GM18867 (cell line): ENCODE data around the gene DRD2.

Source experiments
- ATAC-seq: cut with Tn5 transposase; IDR thresholded peaks from one replicate; pipeline ENCODE4 v1.9.1; 2021; ENCODE audit warnings: mild to moderate bottlenecking, moderate library complexity; ENCODE audit not compliant: unreplicated experiment

The DRD2 gene

DNA sequence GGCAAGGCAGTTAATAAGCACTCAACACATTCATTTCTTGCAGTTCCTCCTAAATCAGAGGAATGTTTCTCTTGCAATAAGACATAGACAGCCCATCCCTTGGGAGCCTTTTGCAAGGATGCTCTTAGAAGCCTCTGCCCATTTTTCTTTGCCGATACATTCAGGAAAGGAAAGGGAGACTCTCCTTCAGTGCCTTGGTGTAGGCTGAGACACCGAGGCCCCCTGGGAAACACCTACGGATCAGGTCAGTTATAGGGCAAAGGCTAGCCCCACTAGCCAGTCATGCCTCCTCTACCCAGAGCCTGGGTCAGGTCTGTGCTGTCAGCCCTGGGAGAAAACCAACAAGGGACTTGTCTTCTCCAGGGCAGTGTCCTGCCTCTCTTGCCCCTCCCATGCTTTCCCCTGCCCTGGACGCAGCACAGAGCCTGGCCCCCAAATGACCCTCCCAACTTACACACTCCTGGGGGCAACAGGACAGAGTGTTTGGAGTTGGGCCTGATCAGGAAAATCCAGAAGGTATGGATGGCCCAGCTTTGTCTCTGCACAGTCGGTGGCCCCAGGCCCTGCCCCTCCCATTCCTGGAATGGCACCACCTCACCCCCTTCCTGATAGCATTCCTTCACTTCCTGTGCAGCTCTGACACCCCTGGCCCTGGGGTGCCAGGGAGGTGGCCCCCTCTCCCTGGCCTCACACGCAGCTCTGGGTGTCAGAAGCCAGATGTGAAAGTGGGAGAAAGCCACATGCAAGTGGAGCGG lies 69.3 kb downstream of the DRD2 start:
- no peak for ATAC-seq

DNA sequence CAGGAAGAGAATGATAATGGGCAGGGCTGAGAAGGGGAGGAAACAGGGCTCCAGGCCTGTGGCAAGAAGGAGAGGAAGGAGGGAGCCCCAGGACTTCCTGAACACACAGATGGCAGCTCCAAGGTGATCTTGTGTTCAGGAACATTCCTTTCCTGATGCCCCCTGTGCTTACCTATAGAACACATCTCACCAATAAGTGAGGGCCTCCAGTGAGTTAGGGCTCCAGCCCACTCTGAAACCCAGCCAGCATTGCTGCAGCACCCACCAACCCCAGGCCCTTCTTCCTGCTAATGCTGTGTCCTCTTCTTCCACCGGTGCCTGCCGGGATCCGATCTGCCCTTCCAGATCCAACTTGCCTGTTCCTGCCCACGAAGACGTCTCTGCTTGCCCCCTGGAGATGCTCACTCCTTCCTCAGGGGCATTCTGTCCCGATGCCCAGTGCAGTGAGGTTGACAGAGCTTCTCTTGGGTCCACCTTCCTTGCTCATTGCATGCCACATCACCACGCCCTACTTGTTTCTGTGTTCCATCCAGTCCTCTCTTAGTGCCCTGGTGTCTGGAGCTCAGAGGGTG lies 70.3 kb downstream of the DRD2 start:
- ATAC-seq, result no peak

DNA sequence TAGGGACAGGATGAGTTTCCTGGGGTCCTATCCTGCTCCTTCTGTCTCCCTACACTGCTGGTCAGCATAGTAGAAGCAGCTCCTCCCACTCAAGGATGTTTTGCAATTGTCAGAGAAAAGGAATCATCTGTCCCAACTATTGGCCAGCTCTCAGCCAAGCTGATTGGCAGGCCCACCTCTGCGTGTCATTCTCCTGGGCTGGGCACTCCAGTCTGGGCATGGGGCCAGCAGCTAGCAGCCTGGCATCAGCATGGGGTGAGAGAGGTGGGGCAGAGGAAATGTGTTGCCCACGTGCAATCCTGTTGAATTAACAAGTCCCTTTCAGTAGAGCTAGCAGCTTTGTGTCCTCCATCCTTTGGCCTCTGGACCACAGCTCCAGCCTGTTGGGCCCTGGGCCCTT lies 73.5 kb downstream of the DRD2 start:
- ATAC-seq, result no peak

DNA sequence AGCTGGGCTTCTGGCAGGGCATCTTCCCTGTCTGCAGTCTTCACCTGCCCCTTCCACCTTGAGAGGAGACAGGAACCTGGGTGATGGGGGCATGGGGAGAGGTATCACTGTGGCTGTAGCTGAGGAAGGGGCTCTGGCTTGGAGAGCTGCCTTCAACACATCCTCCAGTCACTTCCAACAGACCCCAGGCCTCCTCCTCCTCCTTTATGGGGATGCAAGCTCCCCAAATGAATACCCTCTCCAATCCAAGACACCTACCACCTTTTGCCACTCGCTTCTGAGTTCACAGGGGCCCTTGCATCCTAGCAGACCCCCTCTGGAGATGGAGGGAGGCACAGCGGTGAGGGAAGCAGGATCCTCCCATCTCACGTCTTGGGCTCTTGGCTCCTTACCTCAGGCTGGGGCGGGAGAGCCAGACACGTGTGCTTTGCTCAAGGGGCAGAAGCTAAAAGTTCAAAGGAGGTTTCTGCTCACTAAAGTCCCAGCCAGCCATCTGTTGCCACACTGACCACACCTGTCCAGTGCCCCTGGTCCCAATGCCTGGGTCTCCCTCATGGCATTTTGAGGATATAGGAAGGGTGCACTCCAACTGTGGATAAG lies 74.5 kb downstream of the DRD2 start:
- ATAC-seq, result no peak

DNA sequence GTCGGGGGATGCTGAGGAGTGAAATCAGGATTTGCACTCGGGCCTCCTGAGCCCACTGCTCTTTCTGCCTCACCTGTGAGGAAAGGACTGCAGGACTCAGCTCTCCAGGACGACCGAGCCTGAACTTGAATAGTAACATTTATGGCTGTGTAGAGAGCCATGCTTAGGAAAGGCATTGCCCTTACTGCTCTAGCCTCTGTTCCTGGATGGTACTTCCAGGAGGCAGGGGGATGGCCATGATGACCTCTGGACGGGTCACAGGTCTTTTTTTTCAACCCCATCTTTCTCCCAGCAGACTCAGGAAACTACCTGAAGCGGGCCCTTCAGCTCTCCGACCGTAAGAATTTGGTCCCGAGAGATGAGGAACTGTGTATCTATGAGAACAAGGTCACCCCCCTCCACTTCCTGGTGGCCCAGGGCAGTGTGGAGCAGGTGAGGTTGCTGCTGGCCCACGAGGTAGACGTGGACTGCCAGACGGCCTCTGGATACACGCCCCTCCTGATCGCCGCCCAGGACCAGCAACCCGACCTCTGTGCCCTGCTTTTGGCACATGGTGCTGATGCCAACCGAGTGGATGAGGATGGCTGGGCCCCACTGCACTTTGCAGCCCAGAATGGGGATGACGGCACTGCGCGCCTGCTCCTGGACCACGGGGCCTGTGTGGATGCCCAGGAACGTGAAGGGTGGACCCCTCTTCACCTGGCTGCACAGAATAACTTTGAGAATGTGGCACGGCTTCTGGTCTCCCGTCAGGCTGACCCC lies 76.3 kb downstream of the DRD2 start:
- ATAC-seq, result no peak

DNA sequence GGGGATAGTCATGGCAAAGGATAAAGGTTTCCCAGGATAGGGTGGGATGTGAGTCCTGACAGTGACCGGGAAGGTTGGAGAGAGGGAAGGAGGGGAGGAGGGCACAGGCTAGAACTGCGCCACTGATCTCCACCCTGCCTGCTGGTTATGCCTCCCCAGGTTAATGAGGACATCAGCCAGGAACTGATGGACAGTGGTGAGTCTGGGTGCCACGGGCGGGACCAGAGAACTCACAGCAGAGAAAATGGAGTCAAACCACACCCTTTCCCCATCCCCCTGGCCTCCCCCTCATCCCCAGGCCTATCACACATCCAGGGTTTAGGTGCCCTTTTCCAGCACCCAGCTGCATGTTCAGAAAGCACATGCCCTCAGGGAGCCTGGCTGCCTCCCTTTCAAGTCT lies 77.4 kb downstream of the DRD2 start:
- no peak for ATAC-seq

DNA sequence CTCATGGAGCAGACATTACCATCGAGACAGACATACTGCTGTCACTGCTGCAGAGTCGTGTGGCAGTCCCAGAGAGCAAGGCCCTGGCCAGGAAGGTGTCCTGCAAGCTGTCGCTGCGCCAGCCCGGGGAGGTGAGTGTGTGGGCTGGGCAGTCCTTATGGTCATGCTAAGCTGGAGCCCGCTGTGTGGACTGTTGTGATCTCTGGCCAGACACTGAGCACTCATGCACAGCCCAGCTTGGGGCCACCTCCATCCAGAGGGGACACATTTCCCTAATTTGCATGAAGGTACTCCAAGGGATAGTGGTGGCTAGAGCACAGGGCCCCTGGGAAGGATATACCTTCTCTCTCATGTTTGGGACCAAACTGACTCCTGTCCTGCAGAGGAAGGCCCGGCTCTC lies 78.0 kb downstream of the DRD2 start:
- ATAC-seq, result no peak

DNA sequence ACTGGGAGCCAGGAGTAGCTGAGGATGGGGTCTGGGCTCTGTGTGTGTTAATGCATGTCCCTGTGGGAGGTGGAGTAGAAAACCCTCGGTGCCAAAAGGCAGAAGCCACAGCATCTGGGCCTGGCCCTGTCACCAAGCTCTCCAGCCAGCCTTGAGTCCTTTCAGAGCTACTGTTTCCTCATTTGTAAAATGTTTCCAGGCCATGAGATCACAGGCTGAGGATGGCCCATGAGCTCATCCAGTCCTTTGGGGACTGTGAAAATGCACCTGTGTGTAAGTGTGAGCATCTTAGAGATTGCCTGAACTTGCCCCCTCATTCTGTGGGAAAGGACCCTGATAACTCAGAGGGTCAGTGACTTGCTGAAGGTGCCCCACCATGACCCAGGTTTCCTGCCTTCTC lies 78.5 kb downstream of the DRD2 start:
- ATAC-seq, result no peak

DNA sequence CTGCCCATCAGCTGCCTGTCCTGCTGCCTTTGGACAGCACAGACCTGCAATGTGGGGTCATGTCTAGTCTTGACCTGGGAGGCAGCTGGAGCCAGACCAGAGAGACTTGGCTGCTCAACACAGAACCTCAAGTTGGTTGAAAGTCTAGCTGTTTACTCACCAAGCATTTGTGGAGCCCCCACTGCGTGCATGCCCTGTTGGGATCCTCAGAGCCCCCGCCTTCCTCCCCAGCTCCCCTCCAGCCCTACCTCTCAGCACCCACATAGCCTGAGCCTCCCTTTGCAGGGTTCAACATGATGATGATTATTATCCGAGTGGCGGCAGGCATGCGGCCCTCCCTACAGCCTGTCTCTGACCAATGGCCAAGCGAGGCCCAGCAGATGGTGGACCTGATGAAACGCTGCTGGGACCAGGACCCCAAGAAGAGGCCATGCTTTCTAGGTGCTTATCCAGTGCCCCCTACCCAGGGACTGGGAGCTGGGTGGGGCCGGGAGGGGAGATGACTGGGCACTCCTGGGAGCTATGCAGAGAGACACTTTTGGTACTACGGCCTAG lies 79.3 kb downstream of the DRD2 start:
- no peak for ATAC-seq

DNA sequence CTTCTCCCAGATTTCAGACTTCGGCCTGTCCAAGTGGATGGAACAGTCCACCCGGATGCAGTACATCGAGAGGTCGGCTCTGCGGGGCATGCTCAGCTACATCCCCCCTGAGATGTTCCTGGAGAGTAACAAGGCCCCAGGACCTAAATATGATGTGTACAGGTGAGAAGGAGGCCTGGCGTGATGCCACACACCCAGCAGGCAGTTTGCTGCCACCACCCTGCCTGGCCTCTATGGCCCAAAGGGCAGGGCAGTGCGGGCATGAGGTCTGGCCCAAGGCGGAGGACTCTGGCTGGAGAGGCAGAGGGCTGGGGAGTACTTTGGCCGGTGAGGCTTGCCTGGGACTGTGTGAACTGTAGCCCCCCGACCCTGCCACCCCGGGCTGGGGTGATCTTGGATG lies 80.3 kb downstream of the DRD2 start:
- ATAC-seq, result no peak

DNA sequence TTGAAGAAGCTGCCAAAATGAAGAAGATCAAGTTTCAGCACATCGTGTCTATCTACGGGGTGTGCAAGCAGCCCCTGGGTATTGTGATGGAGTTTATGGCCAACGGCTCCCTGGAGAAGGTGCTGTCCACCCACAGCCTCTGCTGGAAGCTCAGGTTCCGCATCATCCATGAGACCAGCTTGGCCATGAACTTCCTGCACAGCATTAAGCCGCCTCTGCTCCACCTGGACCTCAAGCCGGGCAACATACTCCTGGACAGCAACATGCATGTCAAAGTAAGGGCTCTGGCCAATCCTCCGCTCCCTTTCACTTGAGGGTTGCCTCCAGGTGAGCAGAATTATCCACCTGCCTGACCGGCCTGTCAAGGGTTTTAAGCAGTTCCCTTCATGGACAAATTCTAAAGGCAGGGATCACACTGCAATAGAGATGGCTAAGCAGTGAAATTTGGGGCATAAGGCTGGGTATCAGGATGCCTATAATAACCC lies 81.7 kb downstream of the DRD2 start:
- ATAC-seq, result no peak

DNA sequence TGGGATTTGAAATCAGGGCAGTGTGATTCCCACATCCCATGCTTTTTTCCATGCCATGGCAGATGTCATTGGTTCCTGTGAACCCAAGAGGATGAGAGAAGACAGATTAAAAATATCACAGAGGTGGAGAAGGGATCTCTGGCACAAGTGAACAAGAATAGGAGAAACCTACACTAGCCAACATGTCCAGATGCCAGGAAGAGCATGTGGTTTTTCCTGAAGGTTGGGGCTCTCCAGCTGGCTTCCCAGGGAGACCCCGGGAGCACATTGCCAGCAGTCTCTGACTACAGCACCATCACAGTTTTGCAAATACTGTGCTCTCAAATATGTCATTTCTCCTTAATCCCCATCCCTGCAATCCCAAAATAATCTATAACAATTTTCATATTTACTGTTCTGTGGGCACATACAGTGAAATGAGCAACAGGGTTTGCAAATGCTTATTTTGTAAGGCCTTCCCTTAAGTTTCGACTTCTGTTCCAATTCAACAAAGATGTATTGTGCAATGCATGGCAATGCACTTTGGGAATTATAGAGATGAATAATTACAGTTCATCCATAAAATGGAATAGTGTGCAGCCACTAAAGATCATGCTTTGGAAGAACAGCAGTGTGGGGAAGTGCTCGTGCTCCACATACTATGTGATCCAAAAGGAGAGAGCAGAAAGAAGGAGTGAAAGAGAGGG lies 82.8 kb downstream of the DRD2 start:
- ATAC-seq, result no peak

DNA sequence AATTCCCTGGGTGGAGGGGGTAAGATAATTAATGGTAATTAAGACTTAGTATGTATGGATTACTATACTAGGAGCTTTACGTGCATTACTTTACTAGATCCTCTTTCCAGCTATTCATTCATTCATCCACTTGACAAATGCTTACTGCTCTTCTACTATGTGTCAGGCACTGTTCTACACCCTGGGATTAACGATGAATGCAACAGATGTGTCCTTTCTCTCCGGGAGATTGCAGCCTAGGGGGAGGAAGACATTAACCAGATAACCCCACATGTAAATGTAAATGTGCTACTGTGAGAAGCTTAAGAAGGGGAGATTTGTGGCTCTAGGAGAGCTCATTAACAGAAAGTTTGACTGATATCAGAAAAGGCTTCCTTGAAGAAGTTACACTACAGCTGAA lies 85.9 kb downstream of the DRD2 start:
- no peak for ATAC-seq

DNA sequence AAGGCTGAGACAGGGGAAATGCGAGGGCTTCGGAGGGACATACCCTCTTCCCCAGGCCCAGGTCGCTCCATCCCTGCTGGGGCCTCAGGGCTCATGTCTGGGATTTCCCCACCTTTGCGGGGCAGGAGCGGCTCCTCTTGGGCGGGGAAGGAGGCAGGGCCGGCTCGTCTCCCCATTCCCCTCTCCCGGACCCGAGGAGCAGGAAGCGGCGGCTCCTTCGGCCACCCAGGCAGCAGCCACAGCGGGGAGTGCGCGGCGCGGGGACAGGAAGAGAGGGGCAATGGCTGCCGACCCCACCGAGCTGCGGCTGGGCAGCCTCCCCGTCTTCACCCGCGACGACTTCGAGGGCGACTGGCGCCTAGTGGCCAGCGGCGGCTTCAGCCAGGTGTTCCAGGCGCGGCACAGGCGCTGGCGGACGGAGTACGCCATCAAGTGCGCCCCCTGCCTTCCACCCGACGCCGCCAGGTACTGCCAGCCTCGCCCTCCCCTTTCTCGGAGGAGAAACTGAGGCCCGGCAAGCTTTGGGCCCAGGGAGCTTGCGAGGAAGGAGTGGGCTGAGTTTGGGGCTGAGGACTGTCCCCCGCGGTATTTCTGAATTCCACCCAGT lies 87.5 kb downstream of the DRD2 start, which contains the start of gene ANKK1:
ANKK1 (plus strand) TSS at position 175 of the 607 bp plus-strand sequence; CDS start at position 281, 106 bp downstream.
- ATAC-seq, result no peak

DNA sequence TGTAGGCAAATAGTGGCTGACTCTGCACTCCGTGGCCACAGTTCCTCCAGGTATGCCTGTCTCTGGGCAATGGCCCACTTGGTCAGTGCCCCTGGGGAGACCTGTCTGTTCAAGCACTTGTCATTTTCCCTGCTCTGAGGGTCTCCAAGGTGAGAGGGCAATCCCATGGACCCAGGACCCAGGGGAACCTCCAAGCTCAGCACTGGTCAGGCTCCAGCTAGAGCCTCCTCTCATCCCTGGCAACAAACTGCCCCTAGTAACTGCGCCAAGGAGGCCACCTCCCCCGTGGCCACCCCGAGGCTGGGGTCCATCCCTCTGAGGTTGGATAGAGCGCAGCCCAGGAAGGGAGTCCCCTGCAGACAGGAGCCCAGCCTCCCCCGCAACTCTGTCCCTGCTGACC lies 88.3 kb downstream of the DRD2 start:
- no peak for ATAC-seq

DNA sequence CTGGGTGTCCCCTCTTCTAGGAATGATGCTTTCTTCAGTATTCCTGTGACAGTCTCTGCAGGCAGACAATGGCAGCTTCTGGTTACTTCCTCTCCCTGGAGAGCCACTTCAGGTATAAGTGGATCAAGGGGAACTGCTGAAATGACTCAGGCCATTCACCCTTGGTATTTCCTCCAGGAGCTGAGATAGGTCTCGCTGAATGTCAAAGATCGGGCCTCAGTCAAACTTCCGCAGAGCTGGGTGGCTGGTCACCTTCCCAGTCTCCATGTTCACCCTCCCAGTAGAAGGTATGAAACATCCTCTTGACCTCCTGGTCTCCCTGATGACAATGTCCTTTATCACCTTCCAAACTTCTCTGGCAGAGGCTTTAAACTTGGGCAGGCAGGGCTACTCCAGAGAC lies 89.4 kb downstream of the DRD2 start:
- ATAC-seq, result no peak

DNA sequence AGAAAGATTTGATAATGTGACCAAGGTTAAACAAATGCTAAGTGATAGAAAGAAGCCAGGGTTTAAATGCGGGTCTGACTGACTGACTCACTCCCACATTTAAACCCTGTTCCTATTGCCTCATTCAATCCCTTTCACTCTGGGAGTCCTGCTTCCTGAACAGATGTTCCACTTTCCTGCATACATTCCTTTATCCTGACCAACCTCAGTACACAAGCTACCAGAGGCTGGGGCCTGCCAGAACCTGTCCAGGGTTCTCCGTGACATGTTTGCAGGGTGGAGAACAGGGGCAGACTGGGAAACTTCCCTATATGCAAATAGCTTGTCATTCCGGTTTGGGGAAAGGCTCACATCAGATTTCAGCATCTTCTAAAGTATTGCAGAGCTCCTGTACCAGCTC lies 90.6 kb downstream of the DRD2 start:
- ATAC-seq, result no peak

DNA sequence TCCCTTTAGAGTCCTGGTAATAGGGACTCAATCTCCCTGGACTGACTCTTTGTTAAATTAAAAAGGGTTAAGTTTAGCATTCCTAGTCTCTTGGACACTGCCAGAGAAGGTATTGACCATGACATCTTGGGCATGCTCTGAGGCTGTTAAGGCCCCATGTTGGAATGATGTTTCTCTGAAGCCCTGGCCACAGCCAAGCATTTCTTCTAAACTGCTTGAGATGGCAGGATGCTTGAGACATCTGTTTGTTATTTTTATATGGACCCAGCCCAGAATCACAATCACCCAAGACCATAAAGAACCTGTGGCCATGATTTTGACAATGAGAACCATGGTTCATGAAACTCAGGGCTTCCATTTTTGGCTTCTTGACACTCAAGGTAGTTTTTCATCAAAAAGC lies 93.1 kb downstream of the DRD2 start:
- no peak for ATAC-seq

DNA sequence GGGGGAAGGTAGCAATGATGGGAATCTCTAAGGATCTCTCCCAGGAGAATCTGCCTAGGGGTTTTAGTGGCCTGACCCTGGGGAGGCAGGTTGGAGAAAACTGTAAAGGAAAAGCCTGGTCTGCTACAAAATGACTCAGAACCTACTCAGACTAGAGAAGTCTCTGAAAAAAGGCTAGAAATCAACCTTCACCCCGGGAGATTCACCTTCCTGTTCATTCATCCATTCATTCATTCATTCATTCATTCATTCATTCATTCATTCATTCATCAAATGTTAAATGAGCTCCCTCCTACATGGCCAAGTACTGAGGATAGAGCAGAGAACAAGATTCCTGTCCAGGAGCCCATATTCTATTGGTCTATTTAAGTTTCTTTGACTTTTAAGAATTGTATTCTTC lies 96.5 kb downstream of the DRD2 start:
- ATAC-seq, result no peak

DNA sequence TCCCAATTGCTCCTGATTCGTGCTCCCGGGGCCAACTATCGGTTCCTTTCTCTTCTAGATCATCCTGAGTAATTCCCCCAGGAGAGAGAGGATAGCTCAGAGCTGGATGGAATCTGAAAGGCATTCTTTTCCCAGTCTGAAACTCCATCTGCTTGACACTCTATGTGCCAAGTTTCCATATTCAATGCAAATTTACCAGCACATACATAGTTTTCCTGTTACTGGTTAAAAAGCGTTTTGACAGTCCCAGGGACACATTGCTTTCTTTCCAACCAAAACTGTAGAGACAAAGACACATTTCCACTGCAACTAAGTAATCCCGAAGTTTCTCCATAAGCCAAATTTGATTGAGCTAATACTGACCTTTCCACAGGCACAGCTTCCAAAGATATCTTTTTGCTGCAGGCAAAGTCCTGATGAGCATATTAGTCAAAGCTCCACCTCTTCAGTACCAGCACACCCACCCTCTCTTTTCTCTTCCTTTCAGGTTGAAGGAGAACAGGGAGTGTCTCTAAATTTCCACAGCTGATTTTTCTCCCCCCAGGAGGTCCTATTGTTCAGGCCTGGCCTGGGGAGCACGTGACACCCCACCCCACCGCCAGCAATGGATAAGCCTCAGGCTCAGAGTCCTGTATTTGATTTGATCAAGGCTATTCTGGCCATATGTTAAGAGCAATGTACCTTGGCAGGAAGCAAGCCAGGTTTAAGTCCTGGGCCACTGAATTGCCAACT lies 97.4 kb downstream of the DRD2 start:
- no peak for ATAC-seq
